WI38 (cell line): ENCODE data around the gene LMF1.
"Not testable (repeated sequence)": the region's sequence is repeated elsewhere in the genome, so short reads cannot be mapped to it uniquely, and the experiment has no call there.

Source experiments
- H3K4me3 ChIP-seq: 2 replicates; pipeline ENCODE4 v1.5.1; 2011; ENCODE audit warnings: low read depth, mild to moderate bottlenecking, control low read depth, low read length
- CTCF ChIP-seq: IDR thresholded peaks from 2 replicates; pipeline ENCODE4 v1.5.1; 2012; ENCODE audit warnings: low read depth, mild to moderate bottlenecking, control low read depth, low read length

The LMF1 gene

GRCh38 chr16:964356-965035 lies 6.3 kb downstream of the LMF1 start:
- H3K4me3 ChIP-seq = no peak overlapping the region
- no peak for TF ChIP-seq CTCF

- H3K4me3 ChIP-seq = no peak overlapping the region
- TF ChIP-seq CTCF = no peak
Measured at GRCh38 chr16:963913-964312, 6.9 kb downstream of the LMF1 start.

- H3K4me3 ChIP-seq = no peak overlapping the region
- TF ChIP-seq CTCF = no peak
Measured at GRCh38 chr16:962901-963814, 7.6 kb downstream of the LMF1 start.

- H3K4me3 ChIP-seq = no peak overlapping the region
- TF ChIP-seq CTCF = no peak
Measured at GRCh38 chr16:962366-962765, 8.4 kb downstream of the LMF1 start.

GRCh38 chr16:959232-960040 lies 11.3 kb downstream of the LMF1 start:
- H3K4me3 ChIP-seq = no peak overlapping the region
- no peak for TF ChIP-seq CTCF

- not testable (repeated sequence) for H3K4me3 ChIP-seq
Measured at GRCh38 chr16:955766-956165, 15.0 kb downstream of the LMF1 start.

- not testable (repeated sequence) for H3K4me3 ChIP-seq
Measured at GRCh38 chr16:953818-954217, 17.0 kb downstream of the LMF1 start.

- no peak for TF ChIP-seq CTCF
Measured at GRCh38 chr16:952321-952720, 18.5 kb downstream of the LMF1 start.

More at GRCh38 chr16:952321-952720, 18.5 kb downstream of the LMF1 start:
- no peak overlapping the region for H3K4me3 ChIP-seq
